HCT116 (cell line): ENCODE measurements around the gene TRABD. TPM values are rescaled to one million over a fixed set of nuclear protein-coding genes. Genes with fewer than 3 reads are reported as not detected.

ENCODE experiments used
- ATAC-seq: fragments of 200-7000 bp; cut with Tn5 transposase; 2 replicates; pipeline ENCODE4 v1.9.1; 2020; ENCODE audit warnings: mild to moderate bottlenecking, moderate library complexity
- BruUV-seq: library from RNA; stranded (reverse); fragments of 400-500 nt; replicated peaks from 2 replicates; lab custom pipeline; 2021; lab: Mats Ljungman, UMichigan
- CTCF ChIA-PET: fragments of 300-600 bp; sonication (Branson Sonifier 250); formaldehyde crosslinking; loops from one replicate; lab custom pipeline; 2021; ENCODE audit warnings: antibody characterized with exemption; lab: Charles Lee
- POLR2A ChIA-PET: fragments of 300-600, 350-600 bp; sonication (Branson Sonifier 250); formaldehyde crosslinking; loops from one replicate; lab custom pipeline; 2021; ENCODE audit warnings: antibody characterized with exemption; lab: Charles Lee
- RAD21 ChIA-PET, 2 experiments: fragments of 300-600 bp; sonication (Branson Sonifier 250); formaldehyde crosslinking; loops; one replicate each; lab custom pipeline; 2023; ENCODE audit warnings: low total read pairs in 2 of 2; ENCODE audit not compliant: uncharacterized antibody in 2 of 2, unreplicated experiment in 2 of 2, low non-redundant PET in 1 of 2; lab: Charles Lee
- DNase-seq: peaks from one replicate; pipeline ENCODE4 v3.0.0-alpha.2; 2010; ENCODE audit warnings: low read depth, low spot score
- H2AFZ ChIP-seq: fragments of 200-600 bp; shearing (Covaris generic), sonication (generic); 2 replicates; pipeline ENCODE4 v1.6.1; 2017; ENCODE audit warnings: low read depth, mixed run types, mixed read lengths, antibody characterized with exemption, low read length; ENCODE audit not compliant: poor library complexity, severe bottlenecking
- H3K27ac ChIP-seq: 2 replicates; pipeline ENCODE4 v1.5.1; 2012; ENCODE audit warnings: low read depth, low read length
- H3K27me3 ChIP-seq: fragments of 200-600 bp; sonication (generic); 2 replicates; pipeline ENCODE4 v1.6.1; 2016; ENCODE audit warnings: mixed run types, low read length, mixed read lengths; ENCODE audit not compliant: insufficient read depth
- H3K36me3 ChIP-seq, 2 experiments: fragments of 200-500 bp in 1 of 2; fragments of 200-600 bp in 1 of 2; sonication (Bioruptor generic) in 1 of 2; sonication (generic) in 1 of 2; 2 replicates each; pipeline versions ENCODE4 v1.5.1 to v1.6.1; 2014 to 2016; ENCODE audit warnings: low read length in 2 of 2, inconsistent platforms in 1 of 2, mixed read lengths in 1 of 2, mixed run types in 1 of 2; ENCODE audit not compliant: insufficient read depth in 2 of 2, control insufficient read depth in 1 of 2
- H3K4me1 ChIP-seq, 2 experiments: fragments of 200-600 bp in 1 of 2; sonication (generic) in 1 of 2; 2 replicates each; pipeline versions ENCODE4 v1.5.1 to v1.6.1; 2012 to 2017; ENCODE audit warnings: low read length in 2 of 2, inconsistent platforms in 1 of 2, mild to moderate bottlenecking in 1 of 2, mixed read lengths in 1 of 2, mixed run types in 1 of 2, moderate library complexity in 1 of 2; ENCODE audit not compliant: insufficient read depth in 2 of 2, control insufficient read depth in 1 of 2
- H3K4me2 ChIP-seq: fragments of 200-600 bp; sonication (generic); 2 replicates; pipeline ENCODE4 v1.6.1; 2017; ENCODE audit warnings: mixed run types, low read length, mixed read lengths
- H3K4me3 ChIP-seq, 2 experiments: fragments of 200-600 bp in 1 of 2; sonication (generic) in 1 of 2; replicated peaks in 1 of 2; 2 replicates each; pipeline ENCODE4 v1.5.1; 2011 to 2016; ENCODE audit warnings: low read length in 2 of 2, control low read depth in 1 of 2, low read depth in 1 of 2, mild to moderate bottlenecking in 1 of 2, mixed read lengths in 1 of 2, mixed run types in 1 of 2
- H3K79me2 ChIP-seq: fragments of 200-600 bp; sonication (generic); 2 replicates; pipeline ENCODE4 v1.6.1; 2017; ENCODE audit warnings: mild to moderate bottlenecking, mixed run types, low read length, moderate library complexity, mixed read lengths; ENCODE audit not compliant: insufficient read depth
- H3K9ac ChIP-seq: fragments of 200-600 bp; sonication (generic); 2 replicates; pipeline ENCODE4 v1.6.1; 2016; ENCODE audit warnings: low read length, mixed read lengths
- H3K9me2 ChIP-seq: fragments of 200-600 bp; sonication (generic), shearing (Covaris generic); 2 replicates; pipeline ENCODE4 v1.6.1; 2017; ENCODE audit warnings: mixed run types, mild to moderate bottlenecking, moderate library complexity; ENCODE audit not compliant: insufficient read depth
- H3K9me3 ChIP-seq, 2 experiments: fragments of 200-500 bp in 1 of 2; fragments of 200-600 bp in 1 of 2; sonication (Bioruptor generic) in 1 of 2; sonication (generic) in 1 of 2; 2 replicates each; pipeline ENCODE4 v1.6.1; 2014 to 2017; ENCODE audit warnings: low read length in 2 of 2, mixed read lengths in 2 of 2, inconsistent platforms in 1 of 2, low read depth in 1 of 2, mild to moderate bottlenecking in 1 of 2, mixed run types in 1 of 2, moderate library complexity in 1 of 2; ENCODE audit not compliant: control insufficient read depth in 1 of 2, insufficient read depth in 1 of 2
- H4K20me1 ChIP-seq: fragments of 200-600 bp; sonication (generic), shearing (Covaris generic); 2 replicates; pipeline ENCODE4 v1.6.1; 2017; ENCODE audit warnings: mixed run types, mild to moderate bottlenecking, moderate library complexity; ENCODE audit not compliant: insufficient read depth
- CTCF ChIP-seq, 3 experiments: fragments of 200-600 bp in 1 of 3; sonication (generic) in 1 of 3; IDR thresholded peaks in 2 of 3; conservative IDR thresholded peaks in 1 of 3; 2 replicates each; pipeline ENCODE4 v1.5.1; 2012 to 2017; ENCODE audit warnings: low read depth in 2 of 3, low read length in 2 of 3, antibody characterized with exemption in 1 of 3, borderline replicate concordance in 1 of 3, control low read depth in 1 of 3, mild to moderate bottlenecking in 1 of 3, mixed read lengths in 1 of 3, mixed run types in 1 of 3, moderate library complexity in 1 of 3; ENCODE audit not compliant: insufficient read depth in 1 of 3
- FOSL1 ChIP-seq: IDR thresholded peaks from 2 replicates; pipeline ENCODE4 v1.6.1; 2012; ENCODE audit warnings: low read depth
- JUND ChIP-seq: IDR thresholded peaks from 2 replicates; pipeline ENCODE4 v1.6.1; 2012
- POLR2A ChIP-seq: IDR thresholded peaks from 2 replicates; pipeline ENCODE4 v1.7.0; 2011; ENCODE audit warnings: borderline replicate concordance; ENCODE audit not compliant: insufficient read depth, insufficient read length; ENCODE audit errors: extremely low read depth
- POLR2AphosphoS5 ChIP-seq: IDR thresholded peaks from 2 replicates; pipeline ENCODE4 v1.6.1; 2011; ENCODE audit warnings: mild to moderate bottlenecking, low read depth, low read length, moderate library complexity
- RAD21 ChIP-seq: IDR thresholded peaks from 2 replicates; pipeline ENCODE4 v1.6.1; 2012; ENCODE audit warnings: low read depth, mild to moderate bottlenecking
- REST ChIP-seq: IDR thresholded peaks from 2 replicates; pipeline ENCODE4 v1.6.1; 2012; ENCODE audit warnings: low read depth
- SIN3A ChIP-seq: IDR thresholded peaks from 2 replicates; pipeline ENCODE4 v1.6.1; 2012; ENCODE audit warnings: low read depth
- SP1 ChIP-seq: IDR thresholded peaks from 2 replicates; pipeline ENCODE4 v1.6.1; 2012; ENCODE audit warnings: low read depth
- SRF ChIP-seq: IDR thresholded peaks from 2 replicates; pipeline ENCODE4 v1.6.1; 2012; ENCODE audit warnings: low read depth
- TCF7L2 ChIP-seq: IDR thresholded peaks from 2 replicates; pipeline ENCODE4 v1.7.0; 2011; ENCODE audit warnings: borderline replicate concordance, inconsistent platforms; ENCODE audit not compliant: insufficient read depth, insufficient read length; ENCODE audit errors: extremely low read depth
- YY1 ChIP-seq: IDR thresholded peaks from 2 replicates; pipeline ENCODE4 v1.6.1; 2011; ENCODE audit warnings: low read length, low read depth, moderate library complexity, mild to moderate bottlenecking; ENCODE audit not compliant: insufficient replicate concordance; ENCODE audit errors: extremely low read depth
- intact Hi-C: fragments of 100-400 bp; cut with micrococcal nuclease; formaldehyde crosslinking; loops from 2 replicates; pipeline ENCODE4 v1.10.0; 2022
- total RNA-seq: library from RNA; stranded (reverse); gene quantifications from one replicate; pipeline ENCODE4 v1.2.1, GENCODE V29; 2021; ENCODE audit not compliant: unreplicated experiment

The TRABD gene
- total RNA-seq, 1 experiment from 2014 or later: 90.3 TPM

- no peak overlapping the region for H3K4me3 ChIP-seq
- no peak for ATAC-seq
- H2AFZ ChIP-seq: no peak overlapping the region
- H3K9me2 ChIP-seq: no peaks in the 10 kb centered on the region
- ChIA-PET CTCF (no interaction called here), POLR2A (no interaction called here), RAD21 (no interaction called here)
- peaks cover 18 to 28% of the 10 kb centered on the region in 2 experiments; a peak in 3 of 4 replicates for H3K4me1 ChIP-seq
- DNase-seq: no peak
- no peaks in the 10 kb centered on the region for H3K9me3 ChIP-seq
- no peaks in the 10 kb centered on the region for H4K20me1 ChIP-seq
- H3K79me2 ChIP-seq: peaks cover 14% of the 10 kb centered on the region
- no peaks in the 10 kb centered on the region for H3K27me3 ChIP-seq
- TF ChIP-seq JUND (no peak), POLR2A (no peak), SRF (no peak), SP1 (no peak), FOSL1 (no peak)
- H3K9ac ChIP-seq: no peak overlapping the region
- BruUV-seq: no TSS peak
- H3K27ac ChIP-seq: no peak overlapping the region
- H3K36me3 ChIP-seq: no peaks in the 10 kb centered on the region
- no peak overlapping the region for H3K4me2 ChIP-seq
- intact Hi-C loops: no loop called here
Measured at GRCh38 chr22:50182176-50183081, 3.3 kb upstream of the TRABD start.

GRCh38 chr22:50183141-50183971 lies 2.4 kb upstream of the TRABD start:
- DNase-seq: no peak
- Histone ChIP-seq H4K20me1 (no peaks in the 10 kb centered on the region), H3K27me3 (no peaks in the 10 kb centered on the region), H3K79me2 (peaks cover 22% of the 10 kb centered on the region), H3K4me1 (peaks cover 19 to 30% of the 10 kb centered on the region in 2 experiments; a peak in 3 of 4 replicates), H3K9me3 (no peaks in the 10 kb centered on the region), H3K4me2 (peak overlapping the region; percentile 4; the same call in 1 of the 2 replicates), H3K9ac (no peak overlapping the region), H3K9me2 (no peaks in the 10 kb centered on the region), H3K4me3 (no peak overlapping the region), H3K36me3 (no peaks in the 10 kb centered on the region), H2AFZ (no peak overlapping the region), H3K27ac (peak overlapping the region; percentile 75; the same call in 1 of the 2 replicates)
- intact Hi-C loops: no loop called here
- POLR2A ChIA-PET: no interaction called here
- CTCF ChIA-PET: no interaction called here
- RAD21 ChIA-PET: no interaction called here
- ATAC-seq: no peak
- no TSS peak for BruUV-seq
- TF ChIP-seq SIN3A: no peak
- no peak for TF ChIP-seq YY1
- no peak for TF ChIP-seq TCF7L2
- TF ChIP-seq RAD21: no peak
- TF ChIP-seq CTCF (IDR thresholded peaks at IDR 0.05 in 2 of 3, conservative IDR thresholded peaks at IDR 0.05 in 1 of 3; ENCODE audit: borderline replicate concordance in 1 of 3, insufficient read depth in 1 of 3, low read depth in 2 of 3, low read length in 2 of 3): no peak
- no peak for TF ChIP-seq REST
- TF ChIP-seq SP1: no peak
- TF ChIP-seq POLR2AphosphoS5: no peak
